Measurements from ENCODE around the gene BAHCC1.

The BAHCC1 gene

DNA sequence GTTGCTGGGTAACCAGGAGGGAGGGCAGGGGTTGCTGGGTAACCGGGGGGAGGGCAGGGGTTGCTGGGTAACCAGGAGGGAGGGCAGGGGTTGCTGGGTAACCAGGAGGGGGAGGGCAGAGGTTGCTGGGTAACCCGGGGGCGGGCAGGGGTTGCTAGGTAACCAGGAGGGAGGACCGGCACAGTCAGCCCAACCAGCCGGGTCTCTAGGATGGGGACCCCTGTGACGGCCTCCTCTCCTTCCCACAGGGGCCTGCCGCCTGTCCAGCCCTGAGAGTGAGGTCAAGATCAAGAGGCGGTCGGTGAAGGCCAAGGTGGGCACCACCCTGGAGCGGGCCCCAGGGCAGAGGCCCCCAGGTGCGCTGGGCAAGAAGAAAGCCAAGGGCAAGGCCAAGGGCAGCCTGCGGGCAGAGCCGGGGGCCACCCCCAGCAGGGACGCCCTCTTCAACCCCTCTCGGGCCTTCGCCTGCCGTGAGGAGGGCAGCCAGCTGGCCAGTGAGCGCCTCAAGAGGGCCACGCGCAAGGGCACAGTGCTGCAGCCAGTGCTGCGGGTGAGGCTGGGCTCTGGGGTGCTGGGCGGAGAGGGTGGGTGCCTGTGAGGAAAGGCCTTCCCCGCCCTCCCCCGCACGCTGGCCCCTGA, 62.8 kb downstream of the BAHCC1 start:
- Mint-ChIP-seq H3K27me3 (no peaks in the 10 kb centered on the region), H3K27ac (no peak overlapping the region), H3K36me3 (no peaks in the 10 kb centered on the region), H3K4me3 (no peak overlapping the region), H3K4me1 (peaks cover 4% of the 10 kb centered on the region), H3K9me3 (no peaks in the 10 kb centered on the region)

DNA sequence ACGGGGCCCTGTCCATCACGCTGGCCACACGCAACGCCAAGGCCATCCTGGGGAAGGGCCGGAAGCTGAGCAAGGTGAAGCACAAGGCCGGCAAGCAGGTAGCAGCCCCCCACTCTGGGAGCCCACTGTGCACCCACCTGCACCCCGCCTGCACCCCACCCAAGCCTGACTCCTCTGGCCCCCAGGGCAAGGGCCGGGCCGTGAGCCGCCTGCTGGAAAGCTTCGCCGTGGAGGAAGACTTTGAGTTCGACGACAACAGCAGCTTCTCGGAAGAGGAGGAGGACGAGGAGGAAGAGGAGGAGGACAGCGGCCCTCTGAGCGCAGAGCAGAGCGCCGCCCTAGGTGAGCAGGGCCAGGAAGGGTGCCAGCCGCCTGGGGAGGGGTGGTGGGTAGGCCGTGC, 63.4 kb downstream of the BAHCC1 start:
- no peaks in the 10 kb centered on the region for H3K27me3 Mint-ChIP-seq
- no peak overlapping the region for H3K27ac Mint-ChIP-seq
- no peaks in the 10 kb centered on the region for H3K9me3 Mint-ChIP-seq

DNA sequence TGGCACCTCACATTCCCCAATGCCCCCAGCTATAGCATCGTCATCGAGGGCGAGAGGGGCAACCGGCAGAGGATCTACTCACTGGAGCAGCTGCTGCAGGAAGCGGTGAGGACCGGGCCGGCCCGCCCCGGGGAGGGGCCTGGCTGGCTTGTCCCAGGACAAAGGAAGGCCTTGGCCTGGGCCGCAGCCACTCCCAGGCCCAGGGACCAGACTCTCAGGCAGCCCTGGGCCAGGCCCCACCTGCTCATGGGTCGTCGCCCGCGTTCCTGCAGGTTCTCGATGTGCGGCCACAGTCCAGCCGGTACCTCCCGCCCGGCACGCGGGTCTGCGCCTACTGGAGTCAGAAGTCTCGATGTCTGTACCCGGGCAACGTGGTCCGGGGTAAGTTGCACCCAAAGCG, 64.0 kb downstream of the BAHCC1 start:
- no peaks in the 10 kb centered on the region for H3K36me3 Mint-ChIP-seq
- no peak overlapping the region for H3K27ac Mint-ChIP-seq
- no peaks in the 10 kb centered on the region for H3K4me1 Mint-ChIP-seq
- no peak overlapping the region for H3K4me3 Mint-ChIP-seq
- no peaks in the 10 kb centered on the region for H3K9me3 Mint-ChIP-seq
- no peaks in the 10 kb centered on the region for H3K27me3 Mint-ChIP-seq

More for the DNA sequence above, 63.4 kb downstream of the BAHCC1 start:
- Mint-ChIP-seq H3K4me1 (no peaks in the 10 kb centered on the region), H3K36me3 (no peaks in the 10 kb centered on the region), H3K4me3 (no peak overlapping the region)

DNA sequence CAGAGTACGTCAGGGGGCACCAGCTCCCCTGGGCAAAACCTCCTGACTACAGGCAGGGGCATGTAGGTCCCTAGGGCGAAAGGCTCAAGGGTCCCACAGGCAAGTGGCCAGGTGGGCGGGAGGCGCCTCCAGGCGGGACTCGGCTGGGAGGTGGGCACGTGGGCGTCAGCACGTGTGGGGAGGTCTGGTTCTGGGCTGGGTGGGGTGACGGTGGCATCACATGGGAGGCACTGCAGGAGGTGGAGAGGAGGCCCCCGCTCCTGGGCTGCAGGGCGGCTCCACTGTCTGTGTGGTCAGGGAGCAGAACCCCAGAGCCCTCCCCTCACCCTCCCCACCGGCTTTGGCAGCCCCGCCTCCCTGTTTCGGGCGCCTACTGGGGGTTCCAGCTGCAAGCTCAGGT, 64.6 kb downstream of the BAHCC1 start:
- no peaks in the 10 kb centered on the region for H3K27me3 Mint-ChIP-seq

DNA sequence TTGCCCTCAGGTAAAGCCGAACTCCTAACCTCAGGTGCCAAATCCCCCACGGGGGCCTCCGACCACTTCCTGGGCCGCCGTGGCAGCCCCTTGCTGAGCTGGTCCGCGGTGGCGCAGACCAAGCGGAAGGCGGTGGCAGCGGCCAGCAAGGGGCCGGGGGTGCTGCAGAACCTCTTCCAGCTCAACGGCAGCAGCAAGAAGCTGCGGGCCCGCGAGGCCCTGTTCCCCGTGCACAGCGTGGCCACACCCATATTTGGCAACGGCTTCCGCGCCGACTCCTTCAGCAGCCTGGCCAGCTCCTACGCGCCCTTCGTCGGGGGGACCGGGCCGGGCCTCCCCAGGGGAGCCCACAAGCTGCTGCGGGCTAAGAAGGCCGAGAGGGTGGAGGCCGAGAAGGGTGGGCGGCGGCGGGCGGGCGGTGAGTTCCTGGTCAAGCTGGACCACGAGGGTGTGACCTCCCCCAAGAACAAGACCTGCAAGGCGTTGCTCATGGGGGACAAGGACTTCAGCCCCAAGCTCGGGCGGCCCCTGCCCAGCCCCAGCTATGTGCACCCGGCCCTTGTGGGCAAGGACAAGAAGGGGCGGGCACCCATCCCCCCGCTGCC, 65.7 kb downstream of the BAHCC1 start:
- Mint-ChIP-seq H3K27ac (no peak overlapping the region), H3K4me3 (no peak overlapping the region), H3K36me3 (no peaks in the 10 kb centered on the region), H3K4me1 (no peaks in the 10 kb centered on the region), H3K27me3 (no peaks in the 10 kb centered on the region), H3K9me3 (no peaks in the 10 kb centered on the region)

More for the DNA sequence above, 64.6 kb downstream of the BAHCC1 start:
- H3K9me3 Mint-ChIP-seq: no peaks in the 10 kb centered on the region
- no peaks in the 10 kb centered on the region for H3K36me3 Mint-ChIP-seq
- no peak overlapping the region for H3K27ac Mint-ChIP-seq
- no peaks in the 10 kb centered on the region for H3K4me1 Mint-ChIP-seq
- H3K4me3 Mint-ChIP-seq: no peak overlapping the region

DNA sequence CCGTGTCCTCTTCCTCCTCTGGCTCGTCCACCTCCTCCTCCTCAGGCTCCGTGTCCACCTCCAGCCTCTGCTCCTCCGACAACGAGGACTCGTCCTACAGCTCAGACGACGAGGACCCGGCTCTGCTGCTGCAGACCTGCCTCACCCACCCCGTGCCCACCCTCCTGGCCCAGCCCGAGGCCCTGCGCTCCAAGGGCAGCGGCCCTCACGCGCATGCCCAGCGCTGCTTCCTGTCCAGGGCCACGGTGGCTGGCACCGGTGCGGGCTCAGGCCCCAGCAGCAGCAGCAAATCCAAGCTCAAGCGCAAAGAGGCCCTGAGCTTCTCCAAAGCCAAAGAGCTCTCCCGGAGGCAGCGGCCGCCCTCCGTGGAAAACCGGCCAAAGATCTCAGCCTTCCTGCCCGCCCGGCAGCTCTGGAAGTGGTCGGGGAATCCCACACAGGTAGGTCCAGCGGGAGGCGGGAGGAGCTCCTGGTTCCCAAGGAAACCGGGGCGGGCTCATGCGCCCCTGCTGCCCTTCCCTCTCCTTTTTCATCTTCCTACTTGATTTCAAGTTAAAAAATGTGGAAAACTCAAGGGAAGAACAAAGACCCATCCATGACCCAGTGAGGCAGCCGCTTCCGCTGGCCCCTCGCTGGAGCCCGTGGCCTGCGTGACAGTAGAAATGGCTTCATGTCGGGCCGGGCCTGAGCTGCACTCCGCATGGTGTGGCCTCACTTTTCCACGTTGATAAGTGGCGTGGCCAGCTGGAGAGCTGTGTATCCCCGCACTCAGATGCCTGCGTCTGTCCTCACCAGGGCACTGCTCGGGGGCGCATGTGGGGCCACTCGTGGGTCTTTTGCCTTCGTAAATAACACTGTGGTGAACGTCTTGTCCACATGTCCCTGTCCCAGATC, 66.6 kb downstream of the BAHCC1 start:
- H3K9me3 Mint-ChIP-seq: no peaks in the 10 kb centered on the region
- H3K4me3 Mint-ChIP-seq: no peak overlapping the region
- no peaks in the 10 kb centered on the region for H3K36me3 Mint-ChIP-seq
- no peak overlapping the region for H3K27ac Mint-ChIP-seq
- H3K4me1 Mint-ChIP-seq: no peaks in the 10 kb centered on the region
- H3K27me3 Mint-ChIP-seq: no peaks in the 10 kb centered on the region

DNA sequence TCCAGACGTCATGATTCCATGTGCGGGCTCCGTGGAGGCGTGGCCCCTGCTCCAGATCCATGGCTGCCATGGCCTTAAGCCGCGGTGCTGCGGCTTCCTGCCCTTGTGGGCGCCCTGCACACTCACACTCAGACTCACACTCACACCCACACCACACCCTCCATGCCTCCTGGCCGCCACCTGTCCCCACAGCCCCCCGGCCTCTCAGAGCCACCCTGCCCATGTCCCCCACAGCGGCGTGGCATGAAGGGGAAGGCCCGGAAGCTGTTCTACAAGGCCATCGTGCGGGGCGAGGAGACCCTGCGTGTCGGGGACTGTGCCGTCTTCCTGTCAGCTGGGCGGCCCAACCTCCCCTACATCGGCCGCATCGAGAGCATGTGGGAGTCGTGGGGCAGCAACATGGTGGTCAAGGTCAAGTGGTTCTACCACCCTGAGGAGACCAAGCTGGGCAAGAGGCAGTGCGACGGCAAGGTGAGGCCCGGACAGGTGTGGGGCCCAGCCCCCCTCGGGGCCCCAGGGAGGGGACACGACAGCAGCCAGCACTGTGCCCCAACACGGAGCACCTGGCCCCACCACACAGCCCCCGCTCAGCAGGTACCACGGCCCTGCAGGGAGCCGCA, 67.4 kb downstream of the BAHCC1 start:
- Mint-ChIP-seq H3K4me3 (no peak overlapping the region), H3K9me3 (no peaks in the 10 kb centered on the region), H3K36me3 (no peaks in the 10 kb centered on the region), H3K27ac (no peak overlapping the region), H3K27me3 (no peaks in the 10 kb centered on the region), H3K4me1 (no peaks in the 10 kb centered on the region)

DNA sequence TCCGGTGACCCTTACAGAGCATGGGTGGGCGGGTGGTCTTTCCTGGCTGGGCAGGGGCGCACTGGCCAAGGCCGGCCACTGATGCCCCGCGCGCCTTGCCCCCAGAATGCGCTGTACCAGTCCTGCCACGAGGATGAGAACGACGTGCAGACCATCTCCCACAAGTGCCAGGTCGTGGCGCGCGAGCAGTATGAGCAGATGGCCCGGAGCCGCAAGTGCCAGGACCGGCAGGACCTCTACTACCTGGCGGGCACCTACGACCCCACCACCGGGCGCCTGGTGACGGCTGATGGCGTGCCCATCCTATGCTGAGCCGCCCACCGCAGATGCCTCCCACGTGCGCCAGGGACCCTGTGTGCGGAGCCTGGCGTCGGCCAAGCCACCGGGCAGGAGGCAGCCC, 68.2 kb downstream of the BAHCC1 start:
- Mint-ChIP-seq H3K36me3 (no peaks in the 10 kb centered on the region), H3K4me3 (no peak overlapping the region), H3K27me3 (no peaks in the 10 kb centered on the region), H3K4me1 (no peaks in the 10 kb centered on the region), H3K9me3 (no peaks in the 10 kb centered on the region), H3K27ac (no peak overlapping the region)

DNA sequence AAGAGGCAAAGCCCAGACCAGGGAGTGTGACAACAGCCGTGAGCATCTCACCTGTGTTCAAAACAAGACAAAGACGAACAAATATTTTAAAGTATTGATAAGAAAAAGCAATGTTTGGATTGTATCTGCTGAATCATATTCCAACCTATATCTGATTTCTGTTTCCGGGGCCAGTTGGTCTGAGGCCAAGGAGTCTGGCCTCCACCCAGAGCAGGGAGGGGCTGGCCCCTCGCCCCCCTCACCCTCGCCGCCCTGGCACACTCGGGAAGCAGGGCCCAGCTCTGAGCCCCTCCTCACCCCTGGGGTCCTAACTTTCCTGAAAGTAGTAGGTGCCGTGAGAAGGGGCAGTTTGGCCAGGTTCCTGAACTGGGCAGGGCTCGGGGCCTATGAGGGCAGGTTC, 69.3 kb downstream of the BAHCC1 start:
- H3K4me1 Mint-ChIP-seq: no peaks in the 10 kb centered on the region
- H3K9me3 Mint-ChIP-seq: no peaks in the 10 kb centered on the region
- H3K4me3 Mint-ChIP-seq: no peak overlapping the region
- H3K36me3 Mint-ChIP-seq: no peaks in the 10 kb centered on the region
- H3K27ac Mint-ChIP-seq: no peak overlapping the region
- H3K27me3 Mint-ChIP-seq: no peaks in the 10 kb centered on the region

DNA sequence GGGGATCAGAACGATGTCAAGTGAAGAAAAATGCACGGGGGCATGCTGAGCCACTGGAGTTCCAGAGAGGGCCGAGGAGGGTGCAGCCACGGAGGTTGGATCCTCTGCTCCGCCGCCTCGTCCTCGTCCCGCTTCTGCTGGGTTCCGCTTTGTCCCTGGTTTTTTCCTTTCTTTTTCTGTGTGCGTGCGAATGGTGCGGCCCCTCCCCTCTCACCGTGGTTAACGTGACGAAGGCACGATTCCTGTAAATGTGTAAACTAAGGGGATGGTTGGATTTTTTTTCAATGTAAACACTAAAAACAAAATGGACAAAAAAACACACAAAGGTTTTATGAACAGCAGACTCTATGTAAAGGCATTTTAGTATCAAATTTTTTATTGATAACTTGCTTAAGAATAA, 70.7 kb downstream of the BAHCC1 start:
- Mint-ChIP-seq H3K4me1 (no peaks in the 10 kb centered on the region), H3K4me3 (no peak overlapping the region), H3K27me3 (no peaks in the 10 kb centered on the region), H3K36me3 (no peaks in the 10 kb centered on the region), H3K27ac (peak overlapping the region; percentile 30), H3K9me3 (no peaks in the 10 kb centered on the region)

DNA sequence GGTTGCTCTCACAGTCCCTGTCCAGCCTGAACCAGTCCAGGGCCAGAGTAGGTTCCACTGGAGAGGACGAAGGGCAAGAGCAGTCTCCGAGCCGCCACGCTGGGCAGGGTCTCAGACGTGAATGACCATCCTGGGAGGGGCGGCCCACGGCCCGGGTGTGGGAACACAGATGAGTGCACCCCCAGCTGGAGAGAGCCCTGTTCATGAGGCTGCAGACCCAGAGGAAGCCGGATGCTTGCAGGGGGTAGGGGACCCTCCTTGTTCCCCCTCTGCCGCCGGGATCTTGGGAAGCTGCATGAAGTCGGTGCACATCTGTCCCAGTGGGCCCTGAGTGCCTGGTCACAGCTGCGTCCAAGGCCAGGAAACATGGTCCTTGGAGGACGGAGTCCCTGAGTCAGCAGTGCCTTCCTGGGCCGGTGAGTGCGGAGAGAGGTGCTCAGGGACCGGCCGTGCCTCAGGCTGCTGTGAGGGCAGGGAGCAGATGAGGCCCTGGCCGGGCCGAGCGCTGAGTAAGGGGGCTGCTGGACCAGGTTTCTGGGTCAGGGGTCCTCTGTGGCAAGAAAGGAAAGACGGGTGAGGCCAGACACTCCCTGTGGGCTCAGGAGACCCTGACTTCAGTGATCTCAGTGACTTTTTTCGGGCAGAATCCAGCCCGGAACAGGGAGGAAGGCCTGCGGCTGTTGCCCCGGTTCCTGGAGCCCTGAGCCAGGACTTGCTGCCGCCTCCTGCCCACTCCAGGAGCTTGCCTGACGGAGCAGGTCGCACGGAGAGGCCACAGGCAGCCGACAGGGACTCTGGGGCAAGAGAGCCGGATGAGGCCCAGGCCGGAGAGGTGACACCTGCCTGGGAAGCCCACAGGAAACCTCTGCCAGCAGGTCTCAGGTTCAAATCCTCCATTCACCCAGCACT, 71.6 kb downstream of the BAHCC1 start:
- Mint-ChIP-seq H3K4me3 (no peak overlapping the region), H3K27ac (peak overlapping the region; percentile 62), H3K4me1 (no peaks in the 10 kb centered on the region), H3K9me3 (no peaks in the 10 kb centered on the region), H3K27me3 (no peaks in the 10 kb centered on the region), H3K36me3 (no peaks in the 10 kb centered on the region)

DNA sequence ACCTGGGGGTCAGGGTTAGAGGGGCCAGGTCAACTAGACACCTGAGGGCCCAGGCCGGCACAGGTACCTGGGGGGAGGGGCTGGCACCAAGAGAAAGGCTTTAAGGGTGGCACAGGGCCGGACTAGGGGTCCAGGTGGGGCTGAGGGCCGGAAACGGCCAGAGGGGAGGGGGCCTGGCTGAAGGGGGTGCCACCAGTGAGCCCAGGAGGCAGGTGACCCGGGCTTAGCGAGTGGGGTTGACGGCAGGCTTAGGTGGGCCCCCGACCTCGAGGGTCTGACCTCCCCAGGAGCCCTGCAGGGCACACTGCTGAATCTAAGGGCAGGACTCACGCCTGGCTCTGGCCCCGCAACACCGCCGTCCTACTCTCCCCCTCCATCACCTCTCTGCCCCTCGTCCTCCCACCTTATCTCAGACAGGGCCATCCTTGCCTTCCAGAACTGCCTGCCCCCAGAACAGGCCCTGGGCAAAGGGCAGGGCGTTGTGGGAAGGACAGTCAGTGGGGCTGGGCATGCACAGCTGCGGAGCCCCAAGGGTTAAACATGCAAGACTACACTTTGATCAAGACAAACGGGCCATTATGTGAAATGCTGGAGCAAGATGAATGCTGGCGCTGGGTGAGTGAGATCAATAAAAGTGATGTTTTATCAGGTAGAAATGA, 73.0 kb downstream of the BAHCC1 start:
- Mint-ChIP-seq H3K4me3 (no peak overlapping the region), H3K36me3 (no peaks in the 10 kb centered on the region), H3K4me1 (no peaks in the 10 kb centered on the region), H3K27ac (peak overlapping the region; percentile 55), H3K27me3 (no peaks in the 10 kb centered on the region), H3K9me3 (no peaks in the 10 kb centered on the region)

DNA sequence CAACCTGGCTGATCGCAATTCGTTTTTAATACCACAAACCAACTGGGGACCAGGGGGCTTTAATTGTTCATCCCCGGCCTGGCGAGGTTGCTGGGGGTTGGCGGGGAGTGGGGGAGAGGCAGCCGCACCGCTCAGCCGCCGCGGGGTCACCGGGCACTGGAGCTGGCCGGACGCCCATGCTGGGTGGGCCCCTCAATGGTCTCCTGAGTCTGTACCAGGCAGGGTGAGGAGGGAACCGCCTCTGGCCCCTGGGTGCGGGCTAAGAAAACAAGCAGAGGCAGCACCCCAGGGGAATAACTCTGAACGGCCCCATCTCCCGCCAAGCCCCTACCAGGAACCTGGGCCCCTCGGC, 73.5 kb downstream of the BAHCC1 start:
- Mint-ChIP-seq H3K9me3 (no peaks in the 10 kb centered on the region), H3K27ac (no peak overlapping the region), H3K4me3 (no peak overlapping the region), H3K27me3 (no peaks in the 10 kb centered on the region), H3K4me1 (no peaks in the 10 kb centered on the region), H3K36me3 (no peaks in the 10 kb centered on the region)

DNA sequence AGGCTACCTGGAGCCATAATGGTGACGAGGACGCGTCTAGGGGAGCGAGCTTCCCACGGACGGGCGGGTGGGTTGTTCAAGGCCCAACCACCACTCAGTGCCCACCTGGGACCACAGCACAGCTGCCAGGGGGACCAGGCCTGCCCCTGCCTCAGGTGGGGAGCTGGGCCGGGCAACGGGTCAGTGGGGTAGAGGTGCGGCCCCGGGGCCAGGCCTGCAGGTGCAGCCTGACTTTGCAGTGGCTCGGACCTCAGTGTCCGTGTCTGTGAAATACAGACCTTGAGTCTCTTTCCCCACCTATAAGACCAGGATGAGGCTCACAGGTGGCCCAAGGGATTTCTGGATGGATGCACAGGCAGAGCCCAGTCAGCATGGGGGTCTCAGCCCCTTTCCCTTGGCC, 74.0 kb downstream of the BAHCC1 start:
- Mint-ChIP-seq H3K4me3 (no peak overlapping the region), H3K4me1 (no peaks in the 10 kb centered on the region), H3K27ac (no peak overlapping the region), H3K36me3 (no peaks in the 10 kb centered on the region), H3K27me3 (no peaks in the 10 kb centered on the region), H3K9me3 (no peaks in the 10 kb centered on the region)
